Transverse colon (tissue), 4 donors: ENCODE measurements around the gene CIAO2A.

Source experiments
- CTCF ChIP-seq, 5 experiments: fragments of 200-600 bp in 3 of 5; fragments of 450-650 bp in 2 of 5; sonication (generic) in 3 of 5; IDR thresholded peaks; 1 replicate in 2 of 5; 2 replicates in 3 of 5; pipeline ENCODE4 v1.5.1; 2016 to 2017; ENCODE audit warnings: antibody characterized with exemption in 5 of 5, inconsistent platforms in 3 of 5, mild to moderate bottlenecking in 2 of 5, moderate library complexity in 1 of 5
- POLR2AphosphoS5 ChIP-seq, 3 donors: sonication (generic); formaldehyde crosslinking; IDR thresholded peaks; one replicate each; pipeline ENCODE4 v1.6.1; 2016; ENCODE audit warnings: antibody characterized with exemption in 3 of 3

- TF ChIP-seq CTCF (IDR thresholded peaks at IDR 0.05) (no peak), POLR2AphosphoS5 (IDR thresholded peaks at IDR 0.05) (no peak)
Observed at GRCh38 chr15:64051093-64051402, 42.6 kb downstream of the CIAO2A start.
